Thyroid gland (tissue), 4 donors: ENCODE data around the gene C20orf204. TPM values are rescaled to one million over a fixed set of nuclear protein-coding genes. Genes with fewer than 3 reads are reported as not detected.

Source experiments
- DNase-seq, 2 donors: peaks; one replicate each; pipeline ENCODE4 v3.0.0-alpha.2; 2019
- H3K27ac ChIP-seq, 3 donors: fragments of 200-600 bp; sonication (generic); 1 replicate in 2 of 3; 2 replicates in 1 of 3; pipeline ENCODE4 v1.5.1; 2016 to 2019; ENCODE audit warnings: mild to moderate bottlenecking in 1 of 3, moderate library complexity in 1 of 3
- H3K27me3 ChIP-seq: fragments of 200-600 bp; sonication (generic); one replicate; pipeline ENCODE4 v1.5.1; 2019
- H3K36me3 ChIP-seq, 2 donors: fragments of 200-600 bp; sonication (generic); one replicate each; pipeline ENCODE4 v1.5.1; 2016 to 2019
- H3K4me1 ChIP-seq, 2 donors: fragments of 200-600 bp; sonication (generic); one replicate each; pipeline ENCODE4 v1.5.1; 2017 to 2019
- H3K4me3 ChIP-seq, 3 donors: fragments of 200-600 bp; sonication (generic); replicated peaks in 1 of 3; 1 replicate in 2 of 3; 2 replicates in 1 of 3; pipeline ENCODE4 v1.5.1; 2016; ENCODE audit warnings: mild to moderate bottlenecking in 1 of 3
- H3K9me3 ChIP-seq: fragments of 200-600 bp; sonication (generic); one replicate; pipeline ENCODE4 v1.5.1; 2017
- POLR2A ChIP-seq, 2 donors: fragments of 450-650 bp; IDR thresholded peaks; one replicate each; pipeline ENCODE4 v1.6.1; 2017; ENCODE audit warnings: antibody characterized with exemption in 2 of 2, mild to moderate bottlenecking in 2 of 2, moderate library complexity in 1 of 2
- WGBS, 2 donors: methylation state at CpG; one replicate each; pipeline ENCODE4 v1.1.5; 2017; 5-methylcytosine and 5-hydroxymethylcytosine counted together
- intact Hi-C: fragments of 100-400 bp; cut with DNase I; formaldehyde crosslinking; loops from one replicate; pipeline ENCODE4 v1.15.1; 2023
- total RNA-seq, 4 donors: library from RNA; depleted of rRNA; stranded (reverse); fragments of >200 nt; gene quantifications; one replicate each; pipeline ENCODE4 v1.2.3, GENCODE V29; 2016
- TF ChIP-seq, protein P1 (sequence below), 6 experiments: fragments of 200-600 bp in 3 of 6; fragments of 450-650 bp in 3 of 6; sonication (generic) in 3 of 6; IDR thresholded peaks; one replicate each; pipeline ENCODE4 v1.5.1; 2016 to 2019; ENCODE audit warnings: antibody characterized with exemption in 6 of 6, mild to moderate bottlenecking in 2 of 6, inconsistent platforms in 1 of 6, moderate library complexity in 1 of 6

Gene C20orf204
- total RNA-seq, 4 donors from 2014 or later, result 0.11 to 2.6 (median 0.59) TPM

DNA sequence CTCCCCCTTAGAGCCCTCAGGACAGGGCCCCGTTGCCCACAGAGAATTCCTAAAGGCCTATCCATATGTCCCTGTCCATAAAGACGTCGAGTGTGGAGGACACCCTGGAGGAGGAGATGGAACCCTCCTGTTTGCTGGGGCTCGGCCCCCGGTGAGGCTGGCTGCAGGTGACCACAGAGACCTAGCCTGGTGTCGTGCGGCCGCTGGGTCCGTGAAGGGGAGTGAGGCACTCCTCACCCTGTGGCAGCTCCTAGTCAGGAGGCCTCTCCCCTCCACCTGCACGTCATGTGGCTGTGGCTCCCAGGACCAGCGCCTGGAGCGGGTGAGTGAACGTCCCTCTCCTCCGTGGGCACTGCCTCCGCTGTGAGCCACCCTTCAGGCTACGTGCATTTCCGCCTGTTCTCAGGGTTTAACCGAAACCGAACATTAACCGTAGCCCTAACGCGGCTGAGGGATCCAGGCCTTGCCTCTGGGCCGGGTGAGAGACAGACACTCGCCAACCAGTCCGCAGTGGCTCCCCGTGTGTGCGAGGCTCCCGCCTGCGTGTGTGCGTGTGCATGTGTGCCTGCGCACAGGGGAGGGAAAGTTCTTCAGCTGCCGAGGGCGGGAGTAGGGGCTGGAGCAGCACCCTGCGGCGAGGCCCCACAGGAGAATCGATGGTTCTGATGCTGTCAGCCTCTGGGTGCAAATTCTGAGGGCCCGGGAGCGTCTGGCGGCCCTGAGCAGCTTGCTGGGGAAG lies 21.1 kb downstream of the C20orf204 start:
- no peaks in the 10 kb centered on the region for H3K36me3 ChIP-seq
- intact Hi-C loops, result no loop called here
- no peak overlapping the region for H3K4me3 ChIP-seq
- H3K27ac ChIP-seq, result peak overlapping the region in 2 of 3 donors; percentile 38 to 59
- peaks cover 0 to 1% of the 10 kb centered on the region in 2 donors for H3K4me1 ChIP-seq
- WGBS, 2 donors, result 55 to 65% methylated on average over 18 to 31 of the region's 39 CpGs
- no peak for TF ChIP-seq POLR2A (IDR thresholded peaks at IDR 0.05)
- TF ChIP-seq, protein P1, sequence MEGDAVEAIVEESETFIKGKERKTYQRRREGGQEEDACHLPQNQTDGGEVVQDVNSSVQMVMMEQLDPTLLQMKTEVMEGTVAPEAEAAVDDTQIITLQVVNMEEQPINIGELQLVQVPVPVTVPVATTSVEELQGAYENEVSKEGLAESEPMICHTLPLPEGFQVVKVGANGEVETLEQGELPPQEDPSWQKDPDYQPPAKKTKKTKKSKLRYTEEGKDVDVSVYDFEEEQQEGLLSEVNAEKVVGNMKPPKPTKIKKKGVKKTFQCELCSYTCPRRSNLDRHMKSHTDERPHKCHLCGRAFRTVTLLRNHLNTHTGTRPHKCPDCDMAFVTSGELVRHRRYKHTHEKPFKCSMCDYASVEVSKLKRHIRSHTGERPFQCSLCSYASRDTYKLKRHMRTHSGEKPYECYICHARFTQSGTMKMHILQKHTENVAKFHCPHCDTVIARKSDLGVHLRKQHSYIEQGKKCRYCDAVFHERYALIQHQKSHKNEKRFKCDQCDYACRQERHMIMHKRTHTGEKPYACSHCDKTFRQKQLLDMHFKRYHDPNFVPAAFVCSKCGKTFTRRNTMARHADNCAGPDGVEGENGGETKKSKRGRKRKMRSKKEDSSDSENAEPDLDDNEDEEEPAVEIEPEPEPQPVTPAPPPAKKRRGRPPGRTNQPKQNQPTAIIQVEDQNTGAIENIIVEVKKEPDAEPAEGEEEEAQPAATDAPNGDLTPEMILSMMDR (IDR thresholded peaks at IDR 0.05), result no peak
- no peaks in the 10 kb centered on the region for H3K9me3 ChIP-seq
- H3K27me3 ChIP-seq, result no peaks in the 10 kb centered on the region
- no peak for DNase-seq

DNA sequence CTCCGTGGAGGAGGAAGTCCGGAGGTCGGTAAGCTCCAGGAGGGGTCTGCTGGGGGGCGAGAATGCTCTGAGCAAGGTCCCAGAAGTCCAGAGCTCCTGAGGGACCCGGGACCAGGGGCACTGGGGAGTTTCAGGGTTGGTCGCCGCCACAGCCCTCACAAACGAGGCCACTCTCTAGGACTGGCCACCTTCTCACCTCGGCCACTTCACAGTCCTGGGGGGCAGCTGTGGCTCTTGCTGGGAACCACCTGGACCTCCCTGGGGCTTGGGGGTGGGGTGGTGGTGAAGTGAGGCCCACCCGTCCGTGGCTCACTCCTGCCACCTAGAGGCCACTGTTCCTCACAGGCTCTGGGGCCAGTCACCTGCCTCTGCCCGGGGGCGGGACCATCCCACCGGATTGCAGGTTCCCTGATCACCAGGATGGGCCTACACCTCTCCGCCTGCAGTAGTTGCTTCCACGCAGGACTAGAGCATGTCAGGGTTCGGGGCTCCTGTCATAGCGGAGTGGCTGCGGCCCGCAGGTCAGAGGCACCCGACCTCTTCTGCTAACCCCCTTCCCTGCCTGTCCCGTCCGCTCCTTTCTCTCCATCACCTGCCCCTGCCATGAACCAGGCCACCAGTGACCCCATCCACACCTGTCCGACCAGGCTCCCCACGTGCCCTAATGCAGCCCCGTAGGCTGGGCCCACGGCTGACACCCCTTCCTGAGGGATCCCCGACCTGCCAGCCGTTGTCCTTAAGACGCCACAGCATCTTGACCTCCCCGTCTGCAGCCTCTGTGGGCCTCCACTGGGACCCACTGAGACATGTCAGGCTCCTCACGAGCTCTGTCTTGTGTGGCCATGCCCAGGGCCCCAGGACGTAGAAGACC lies 21.9 kb downstream of the C20orf204 start:
- DNase-seq, result peak; percentile 69 to 72
- Histone ChIP-seq H3K4me1 (peaks cover 6 to 7% of the 10 kb centered on the region in 2 donors), H3K27me3 (no peaks in the 10 kb centered on the region), H3K27ac (peak overlapping the region in 2 of 3 donors; percentile 38 to 59), H3K4me3 (no peak overlapping the region), H3K9me3 (no peaks in the 10 kb centered on the region), H3K36me3 (no peaks in the 10 kb centered on the region)
- no peak for TF ChIP-seq POLR2A (IDR thresholded peaks at IDR 0.05)
- TF ChIP-seq, protein P1 (IDR thresholded peaks at IDR 0.05), result peak; percentile 47 to 86 (median 67)
- 40% methylated on average over 20 to 21 of the region's 33 CpGs for WGBS, 2 donors
- intact Hi-C loops, result no loop called here

DNA sequence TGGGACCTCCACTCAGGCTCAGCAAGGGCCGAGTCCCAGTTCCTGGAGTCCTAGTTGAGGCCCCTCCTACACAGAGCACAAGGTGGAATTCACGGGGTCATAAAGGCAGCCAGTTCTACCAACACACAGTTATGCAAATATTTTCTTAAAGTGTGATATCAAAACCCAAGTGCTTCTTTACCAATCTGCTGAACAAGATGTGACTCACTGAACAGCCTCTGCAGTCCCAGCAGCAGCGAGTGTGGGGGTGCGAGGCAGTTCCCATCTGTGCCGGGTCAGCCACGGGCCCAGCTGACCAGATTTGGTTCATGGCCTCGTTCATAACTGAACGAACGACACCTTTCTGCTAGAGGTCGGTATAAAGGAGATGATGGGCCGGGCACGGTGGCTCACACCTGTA lies 22.6 kb downstream of the C20orf204 start:
- no peak for TF ChIP-seq POLR2A (IDR thresholded peaks at IDR 0.05)
- TF ChIP-seq, protein P1 (IDR thresholded peaks at IDR 0.05), result no peak
- intact Hi-C loops, result no loop called here
- H3K4me1 ChIP-seq, result peaks cover 7% of the 10 kb centered on the region in 2 donors
- H3K36me3 ChIP-seq, result no peaks in the 10 kb centered on the region
- H3K27ac ChIP-seq, result no peak overlapping the region
- no peaks in the 10 kb centered on the region for H3K27me3 ChIP-seq
- 75 to 87% methylated on average over 11 of the region's 12 CpGs for WGBS, 2 donors
- no peaks in the 10 kb centered on the region for H3K9me3 ChIP-seq
- no peak overlapping the region for H3K4me3 ChIP-seq
- DNase-seq, result no peak

DNA sequence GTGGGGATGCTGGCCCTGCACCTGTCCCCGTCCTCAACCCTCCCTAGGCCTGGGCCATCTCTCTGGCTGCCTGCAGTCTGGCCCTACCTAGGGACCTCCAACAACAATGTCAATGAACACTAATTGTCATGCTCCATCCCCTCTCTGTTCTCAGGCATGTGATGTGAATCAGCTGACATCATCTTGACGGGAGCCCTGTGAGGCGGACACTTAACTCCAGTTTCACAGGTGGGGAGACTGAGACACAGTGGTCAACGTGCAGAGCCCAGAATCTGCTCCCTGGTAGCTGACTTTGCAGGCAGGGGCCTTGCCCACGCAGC lies 26.3 kb downstream of the C20orf204 start:
- no peaks in the 10 kb centered on the region for H3K27me3 ChIP-seq
- DNase-seq, result no peak
- no peaks in the 10 kb centered on the region for H3K9me3 ChIP-seq
- TF ChIP-seq, protein P1 (IDR thresholded peaks at IDR 0.05), result no peak
- no peak for TF ChIP-seq POLR2A (IDR thresholded peaks at IDR 0.05)
- no peaks in the 10 kb centered on the region for H3K36me3 ChIP-seq
- intact Hi-C loops, result loop anchor here (10.0 kb wide), 1 partner anchor 527 kb away; the partner anchor contains the start of gene PTK6
- peak overlapping the region in 2 of 3 donors; percentile 78 to 87 for H3K27ac ChIP-seq
- H3K4me1 ChIP-seq, result peaks cover 16 to 24% of the 10 kb centered on the region in 2 donors
- H3K4me3 ChIP-seq, result peak overlapping the region in 1 of 3 donors; percentile 77
- 38 to 58% methylated on average over 4 of the region's 5 CpGs for WGBS, 2 donors
